HG03460 (cell line): ENCODE measurements around the gene HPCAL1.
"Not testable (repeated sequence)": the region's sequence is repeated elsewhere in the genome, so short reads cannot be mapped to it uniquely, and the experiment has no call there.

ENCODE experiments used
- ATAC-seq: cut with Tn5 transposase; IDR thresholded peaks from one replicate; pipeline ENCODE4 v1.9.1; 2021; ENCODE audit not compliant: unreplicated experiment

The HPCAL1 gene

DNA sequence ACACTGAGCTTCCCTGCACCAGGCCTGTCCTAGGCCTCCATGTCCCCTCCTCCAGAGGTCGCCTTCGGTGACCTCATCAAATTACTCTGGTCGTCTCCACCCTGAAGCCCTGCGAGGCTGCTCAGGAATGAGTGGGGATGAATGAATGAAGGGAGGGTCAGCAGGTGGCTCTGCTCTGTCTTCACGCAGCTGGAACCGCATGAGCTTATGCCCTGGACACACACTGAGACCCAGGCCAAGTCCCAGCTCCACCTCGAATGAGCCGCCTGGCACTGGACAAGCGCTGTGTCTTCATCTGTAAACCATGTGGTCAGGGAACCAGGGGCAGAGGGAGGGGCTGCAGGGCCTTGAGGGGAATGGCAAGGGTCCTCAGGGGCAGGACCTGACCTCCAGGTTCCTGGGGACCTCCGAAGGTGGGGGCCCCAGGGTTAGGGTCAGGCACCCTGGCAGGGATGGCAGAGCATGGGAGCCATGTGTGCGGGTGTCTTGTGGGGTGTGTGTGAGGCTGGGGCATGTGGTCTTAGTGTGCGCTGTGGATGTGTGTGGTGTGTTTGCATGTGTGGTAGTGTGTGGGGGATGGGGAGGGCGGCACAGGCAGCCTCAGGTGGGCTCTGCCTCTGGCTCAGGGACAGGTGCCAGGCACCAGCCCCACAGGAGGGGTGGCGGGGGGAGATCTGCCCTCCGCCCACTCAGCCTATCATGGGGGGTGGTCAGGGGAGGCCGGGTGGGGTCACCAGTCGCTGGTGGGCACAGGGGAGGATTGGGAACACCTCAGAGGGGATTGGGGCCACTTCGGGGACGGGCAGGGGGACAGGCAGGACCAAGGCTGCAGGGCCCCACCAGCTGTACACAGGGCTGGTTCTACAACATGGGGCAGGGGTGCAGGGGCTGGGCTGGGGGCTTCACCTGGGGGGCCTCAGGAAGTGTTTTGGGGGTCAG is 131.5 kb downstream of the HPCAL1 start:
- no peak for ATAC-seq

DNA sequence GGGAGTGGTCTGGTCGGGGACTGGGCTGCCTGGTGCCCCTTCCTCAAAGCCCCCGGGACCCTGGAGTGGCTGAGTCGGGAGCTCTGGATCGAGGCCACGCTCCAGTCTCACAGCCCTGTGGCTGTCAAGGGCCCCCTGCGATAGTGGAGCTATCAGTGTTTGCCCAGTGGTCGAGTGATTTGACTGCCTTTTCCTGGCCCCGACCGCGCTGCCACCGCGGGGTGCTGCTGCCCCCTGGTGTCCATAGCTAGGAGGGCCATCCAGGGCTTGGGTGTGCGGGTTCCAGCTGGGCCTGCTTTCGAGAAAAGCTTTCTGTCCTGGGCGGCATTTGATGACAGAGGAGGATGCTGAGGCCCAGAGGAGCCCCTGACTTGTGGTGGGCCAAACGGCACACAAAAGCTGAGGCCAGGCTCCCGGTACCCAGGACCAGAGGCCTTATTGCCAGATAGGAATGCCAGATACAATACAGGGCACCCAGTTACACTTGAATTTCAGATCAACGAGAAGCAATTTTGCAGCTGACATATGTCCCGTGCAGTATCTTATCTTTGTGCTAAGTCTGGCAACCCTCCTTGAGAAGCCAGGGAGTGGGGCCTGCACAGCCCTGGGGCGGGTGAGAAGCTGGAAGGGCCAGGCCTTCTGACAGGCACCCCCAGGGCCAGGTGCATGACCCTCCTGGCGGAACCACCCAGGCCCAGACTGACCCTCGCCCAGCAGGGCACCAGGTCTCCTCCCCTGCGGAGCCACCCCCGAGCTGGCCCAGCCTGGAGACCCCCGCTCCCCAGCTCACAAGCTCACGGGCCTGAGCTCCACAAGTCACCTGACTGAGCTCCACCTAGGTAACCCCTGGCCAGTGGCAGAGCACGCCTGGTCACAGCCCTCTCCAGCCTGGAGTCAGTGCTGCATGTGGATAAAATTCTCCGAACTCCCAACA is 132.4 kb downstream of the HPCAL1 start:
- ATAC-seq = peak; percentile 68

DNA sequence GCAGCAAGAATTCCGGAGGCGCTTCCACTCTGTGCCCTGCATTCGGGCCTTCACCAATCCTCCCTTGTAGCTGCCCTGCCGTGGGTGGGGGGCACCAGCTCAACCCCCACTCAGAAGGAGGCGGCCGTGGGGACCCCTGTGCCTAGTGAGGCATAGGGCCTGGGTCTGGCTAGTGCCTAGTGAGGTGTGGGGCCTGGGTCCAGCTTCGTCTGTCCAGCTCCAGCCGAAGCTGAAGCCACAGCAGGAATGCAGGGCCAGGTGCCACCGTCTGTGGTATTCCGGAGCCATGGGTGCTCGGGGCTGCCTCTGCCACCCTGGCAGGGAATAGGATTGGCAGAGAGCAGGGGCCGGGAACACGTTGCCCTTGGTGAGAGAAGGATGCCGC is 133.1 kb downstream of the HPCAL1 start:
- ATAC-seq = no peak

DNA sequence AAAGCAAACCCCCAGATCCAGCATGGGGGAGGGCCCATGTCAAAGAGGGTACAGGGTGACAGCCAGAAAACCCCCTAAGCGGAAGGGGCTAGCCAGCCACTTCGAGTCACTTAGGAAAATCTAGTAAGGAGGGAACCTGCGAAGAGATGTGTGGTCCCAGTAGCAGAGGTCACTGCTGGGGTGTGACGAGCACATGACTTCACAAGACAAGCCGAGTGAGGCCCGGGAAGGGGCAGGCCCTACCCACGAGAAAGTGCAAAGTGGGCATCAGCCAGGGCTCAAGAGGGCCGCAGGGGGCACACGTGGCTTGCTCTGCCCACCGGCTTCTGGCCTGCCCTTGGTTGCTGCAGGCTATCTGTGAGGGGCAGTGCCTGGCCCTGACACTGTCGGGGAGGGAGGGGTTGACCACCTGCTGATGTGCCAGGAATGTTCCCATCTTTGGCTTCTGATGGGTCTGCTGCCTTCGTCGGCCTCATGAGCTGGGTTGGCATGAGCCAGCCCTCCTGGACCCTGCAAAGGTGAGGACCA is 133.9 kb downstream of the HPCAL1 start:
- no peak for ATAC-seq

DNA sequence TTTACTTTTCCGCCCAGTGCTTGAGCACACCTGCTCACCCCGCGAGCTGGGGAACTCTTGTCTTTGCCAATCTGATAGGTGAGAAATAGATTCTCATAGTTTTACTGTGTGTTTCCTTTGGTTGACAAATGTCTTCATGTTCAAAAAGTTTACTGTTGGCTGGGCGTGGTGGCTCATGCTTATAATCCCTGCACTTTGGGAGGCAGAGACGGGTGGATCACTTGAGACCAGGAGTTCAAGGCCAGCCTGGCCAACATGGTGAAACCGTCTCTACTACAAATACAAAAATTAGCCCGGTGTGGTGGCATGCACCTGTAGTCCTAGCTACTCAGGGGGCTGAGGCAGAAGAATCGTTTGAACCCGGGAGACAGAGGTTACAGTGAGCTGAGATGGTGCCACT is 135.1 kb downstream of the HPCAL1 start:
- ATAC-seq = no peak

DNA sequence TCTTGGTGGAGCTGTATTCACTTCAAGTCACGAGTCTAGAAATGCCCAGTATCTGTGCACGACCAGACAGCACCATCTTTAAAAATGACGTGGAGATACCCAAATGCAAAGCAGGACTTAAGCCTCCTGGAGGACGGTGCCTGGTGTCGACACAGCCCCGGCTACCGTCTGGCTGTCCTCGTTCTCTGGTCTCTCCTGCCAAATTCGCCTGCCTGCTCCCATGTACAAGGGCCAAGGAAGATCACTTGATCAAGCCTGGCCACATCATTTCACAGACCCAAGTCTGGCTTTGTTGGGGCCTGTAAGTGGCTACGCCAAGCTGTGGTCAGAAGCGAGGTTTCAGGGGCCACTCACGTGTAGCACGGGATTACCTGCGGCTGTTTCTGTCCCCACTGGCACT is 136.0 kb downstream of the HPCAL1 start:
- ATAC-seq = no peak

DNA sequence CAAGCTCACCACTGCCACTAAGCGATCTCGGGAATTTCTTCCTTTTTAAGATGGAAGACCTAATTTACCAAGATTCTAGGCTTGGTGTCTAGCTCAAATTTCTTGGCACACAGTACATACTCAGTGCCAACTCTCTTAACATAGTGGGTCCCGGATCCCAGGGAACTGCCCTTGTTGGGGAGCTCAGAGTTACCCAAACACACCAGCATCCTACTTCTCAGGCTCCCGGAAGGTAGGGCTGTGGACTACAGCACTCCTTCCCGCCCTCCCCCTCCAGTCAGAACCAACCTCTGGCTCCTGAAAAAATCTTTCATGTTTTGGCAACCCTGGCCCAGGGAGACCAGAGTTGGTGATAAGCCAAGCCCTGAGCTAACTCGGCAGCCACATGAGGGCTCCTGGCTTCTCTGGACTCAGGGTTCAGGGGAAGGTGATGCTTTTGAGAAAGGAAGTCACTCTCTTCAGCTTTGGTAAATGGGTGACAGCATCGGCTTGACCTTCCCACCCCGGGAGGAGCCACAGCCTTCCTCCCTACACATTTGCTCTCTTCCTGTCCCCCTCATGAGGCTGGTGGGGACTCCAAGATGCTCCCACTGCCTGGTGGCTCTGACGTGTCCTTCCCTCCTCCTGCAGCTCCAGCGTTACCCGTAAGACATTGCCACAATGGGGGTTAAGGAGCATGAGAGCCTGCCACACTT is 136.6 kb downstream of the HPCAL1 start:
- no peak for ATAC-seq

DNA sequence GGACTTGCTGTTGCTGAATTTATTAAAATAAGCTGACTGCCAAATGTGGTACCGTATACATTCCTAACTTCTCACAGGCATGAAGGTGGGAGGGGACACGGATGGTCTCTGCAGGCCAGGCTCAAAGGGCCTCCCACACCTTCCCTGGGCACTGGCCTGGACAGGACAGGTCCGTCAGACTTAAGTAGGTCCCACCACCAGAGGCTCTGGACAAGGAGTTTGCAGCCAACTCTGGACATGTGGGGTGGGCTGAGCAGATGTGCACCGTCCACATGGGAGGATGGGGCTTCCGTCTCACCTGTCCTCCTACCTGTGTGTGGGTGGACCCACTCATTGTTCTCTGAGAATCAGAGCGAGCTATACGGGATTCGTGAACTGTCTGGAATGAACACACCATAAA is 137.3 kb downstream of the HPCAL1 start:
- ATAC-seq = no peak

DNA sequence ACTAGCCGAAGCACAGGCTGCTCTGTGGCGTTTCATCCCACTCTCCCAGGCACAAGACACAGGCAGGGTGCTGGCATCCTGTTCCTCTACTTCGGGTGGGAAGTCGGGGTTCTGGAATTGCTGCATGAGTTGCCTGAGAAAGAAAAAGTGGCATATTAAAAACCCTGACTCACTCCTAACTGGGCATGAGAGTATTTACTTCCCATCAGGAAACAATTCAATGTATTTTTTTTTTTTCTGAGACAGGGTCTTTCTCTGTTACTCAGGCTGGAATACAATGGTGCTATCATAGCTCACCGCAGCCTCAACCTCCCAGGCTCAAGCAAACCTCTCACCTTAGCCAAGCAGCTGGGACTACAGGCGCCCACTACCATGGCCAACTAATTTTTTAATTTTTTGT is 138.0 kb downstream of the HPCAL1 start:
- no peak for ATAC-seq

DNA sequence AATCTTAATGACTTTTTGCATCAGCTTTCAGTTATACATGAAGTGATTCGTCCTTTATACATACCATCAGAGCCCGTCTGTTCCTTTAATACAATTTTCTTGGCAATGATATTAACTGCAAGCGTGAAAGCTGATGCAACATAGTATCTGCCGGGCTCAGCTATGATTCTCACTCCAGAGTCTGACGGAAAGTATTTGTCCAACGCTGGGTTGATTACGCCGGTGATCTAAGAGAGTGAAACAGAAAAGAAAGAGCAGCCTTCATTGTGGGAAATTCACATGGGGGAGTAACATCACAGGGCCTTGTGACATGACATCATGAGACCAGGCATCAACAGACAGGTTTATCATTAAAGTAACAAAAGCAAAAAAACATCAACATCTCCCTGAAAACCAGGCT is 139.2 kb downstream of the HPCAL1 start:
- no peak for ATAC-seq

DNA sequence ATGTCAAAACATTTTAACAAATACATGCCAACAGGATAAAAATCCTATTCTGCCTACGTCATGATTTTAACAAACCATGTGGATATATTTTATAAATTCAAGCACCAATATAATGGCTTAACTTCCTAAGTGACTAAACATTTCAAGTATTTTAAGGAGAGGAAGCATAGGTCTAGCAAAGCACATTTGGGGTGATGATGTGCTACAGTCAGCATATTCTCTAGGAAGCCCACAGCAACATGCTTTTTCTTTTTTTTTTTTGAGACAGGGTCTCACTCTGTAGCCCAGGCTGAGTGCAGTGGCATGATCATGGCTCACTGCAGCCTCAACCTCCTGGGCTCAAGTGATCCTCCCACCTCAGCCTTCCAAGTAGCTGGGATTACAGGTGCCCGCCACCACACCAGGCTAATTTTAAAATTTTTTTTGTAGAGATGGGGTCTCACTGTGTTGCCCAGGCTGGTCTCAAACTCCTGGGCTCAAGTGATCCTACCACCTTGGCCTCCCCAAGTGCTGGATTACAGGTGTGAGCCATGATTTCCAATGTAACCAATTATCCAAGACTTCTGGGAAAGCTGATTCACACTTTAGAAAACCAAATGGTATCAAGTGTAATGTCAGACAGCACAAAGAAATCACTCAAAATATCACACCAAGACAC is 139.9 kb downstream of the HPCAL1 start:
- not testable (repeated sequence) for ATAC-seq

DNA sequence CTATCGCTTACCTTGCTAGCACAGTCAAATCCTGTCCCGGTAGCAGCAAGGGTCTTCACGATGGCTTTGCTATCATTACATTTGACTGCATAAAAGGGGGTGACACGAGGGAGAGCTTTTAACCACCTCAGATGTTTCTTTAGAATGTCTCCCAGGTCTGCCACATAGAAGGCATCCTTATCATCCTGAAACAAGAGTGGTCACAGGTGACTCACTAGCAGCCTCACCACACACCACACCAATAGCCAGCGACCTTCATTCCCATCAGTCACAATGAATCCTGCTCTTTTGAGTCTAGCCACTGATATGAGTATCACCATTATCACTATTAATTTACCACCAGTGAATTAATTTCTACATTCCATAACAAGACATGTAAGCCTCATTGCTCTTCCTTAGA is 141.8 kb downstream of the HPCAL1 start:
- no peak for ATAC-seq

DNA sequence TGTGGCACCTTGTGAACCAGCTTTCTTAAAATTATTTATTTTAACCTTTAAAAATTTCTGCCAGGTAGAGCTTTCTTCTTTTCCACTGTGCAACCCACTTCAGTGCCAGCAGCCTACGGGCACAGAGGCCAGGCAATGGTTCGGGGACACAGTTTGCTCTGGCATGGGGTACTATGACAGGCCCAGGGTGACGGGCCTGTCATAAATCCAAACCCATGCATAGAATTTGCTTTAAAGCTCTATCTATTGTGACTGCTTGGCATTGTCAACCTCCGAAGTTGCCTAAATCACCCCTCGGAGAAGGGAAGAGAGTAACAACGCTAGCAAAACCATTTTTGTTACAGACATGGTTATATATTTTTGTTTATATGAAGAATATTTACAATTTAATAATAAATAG is 143.9 kb downstream of the HPCAL1 start:
- no peak for ATAC-seq

DNA sequence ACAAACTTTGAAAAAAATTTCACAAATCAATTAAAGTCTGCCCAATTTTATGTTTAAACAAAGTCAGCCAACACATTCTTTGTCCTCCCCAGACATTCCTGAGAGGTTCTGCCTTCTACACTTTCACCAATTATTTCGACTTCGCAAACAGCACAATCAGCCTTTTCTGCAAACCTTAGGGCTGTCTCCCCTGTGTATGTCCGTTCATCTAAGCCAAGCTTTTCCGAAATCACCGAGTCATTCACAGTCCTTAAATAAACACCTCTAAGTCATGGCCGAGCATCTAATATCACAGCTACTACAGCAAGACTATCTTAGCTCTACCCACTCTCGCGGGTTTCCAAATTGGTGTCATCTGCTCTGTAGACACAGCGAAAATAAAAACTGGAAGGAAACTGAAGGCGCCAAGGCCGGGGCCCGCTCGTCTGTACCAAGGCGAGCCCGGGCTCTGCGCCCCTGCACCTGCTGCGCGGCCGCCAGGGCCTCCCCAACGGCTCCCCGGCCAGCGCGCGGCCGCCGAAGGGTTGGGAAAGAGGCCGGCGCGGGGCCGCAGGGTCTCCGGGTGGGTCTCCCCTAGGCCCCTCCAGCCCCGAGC is 144.7 kb downstream of the HPCAL1 start:
- peak; percentile 25 for ATAC-seq

DNA sequence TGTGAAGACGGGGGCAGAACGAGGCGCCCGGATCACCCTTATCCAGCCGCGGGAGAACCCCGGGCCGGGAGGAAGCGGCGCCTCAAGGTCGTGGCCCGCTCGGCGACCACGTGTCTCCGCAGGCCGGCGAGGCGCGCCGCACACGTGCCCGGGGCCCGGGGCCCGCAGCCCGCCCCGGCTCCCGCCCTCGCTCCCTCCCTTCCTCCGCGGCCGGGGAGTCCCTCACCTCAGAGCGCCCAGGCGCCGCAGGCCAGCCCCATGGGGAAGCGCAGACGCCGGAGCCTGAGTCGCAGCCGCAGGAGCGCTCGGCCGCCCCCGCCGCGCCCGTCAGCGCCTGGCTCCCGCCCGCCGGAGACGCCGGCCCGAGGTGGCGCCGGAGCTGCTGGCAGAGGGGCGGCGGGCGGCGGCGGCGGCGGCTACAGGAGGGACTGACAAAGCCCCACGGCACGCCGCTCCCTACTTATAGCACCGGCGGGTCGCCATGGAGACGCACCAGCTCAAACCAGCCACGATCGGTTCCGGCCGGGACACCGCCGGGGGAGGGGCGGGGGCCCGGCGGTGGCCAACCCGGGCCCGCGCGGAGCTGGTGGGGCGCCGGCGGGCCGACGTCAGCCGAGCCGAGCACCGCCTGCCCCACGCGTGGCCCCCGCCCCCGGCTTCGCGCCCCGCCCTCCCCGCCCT is 145.3 kb downstream of the HPCAL1 start, which contains the start of gene ODC1:
ODC1 (minus strand) TSS at position 433 of the 681 bp plus-strand sequence. CDS start 3,295 bp downstream, outside the sequence.
- peak; percentile 60 for ATAC-seq

DNA sequence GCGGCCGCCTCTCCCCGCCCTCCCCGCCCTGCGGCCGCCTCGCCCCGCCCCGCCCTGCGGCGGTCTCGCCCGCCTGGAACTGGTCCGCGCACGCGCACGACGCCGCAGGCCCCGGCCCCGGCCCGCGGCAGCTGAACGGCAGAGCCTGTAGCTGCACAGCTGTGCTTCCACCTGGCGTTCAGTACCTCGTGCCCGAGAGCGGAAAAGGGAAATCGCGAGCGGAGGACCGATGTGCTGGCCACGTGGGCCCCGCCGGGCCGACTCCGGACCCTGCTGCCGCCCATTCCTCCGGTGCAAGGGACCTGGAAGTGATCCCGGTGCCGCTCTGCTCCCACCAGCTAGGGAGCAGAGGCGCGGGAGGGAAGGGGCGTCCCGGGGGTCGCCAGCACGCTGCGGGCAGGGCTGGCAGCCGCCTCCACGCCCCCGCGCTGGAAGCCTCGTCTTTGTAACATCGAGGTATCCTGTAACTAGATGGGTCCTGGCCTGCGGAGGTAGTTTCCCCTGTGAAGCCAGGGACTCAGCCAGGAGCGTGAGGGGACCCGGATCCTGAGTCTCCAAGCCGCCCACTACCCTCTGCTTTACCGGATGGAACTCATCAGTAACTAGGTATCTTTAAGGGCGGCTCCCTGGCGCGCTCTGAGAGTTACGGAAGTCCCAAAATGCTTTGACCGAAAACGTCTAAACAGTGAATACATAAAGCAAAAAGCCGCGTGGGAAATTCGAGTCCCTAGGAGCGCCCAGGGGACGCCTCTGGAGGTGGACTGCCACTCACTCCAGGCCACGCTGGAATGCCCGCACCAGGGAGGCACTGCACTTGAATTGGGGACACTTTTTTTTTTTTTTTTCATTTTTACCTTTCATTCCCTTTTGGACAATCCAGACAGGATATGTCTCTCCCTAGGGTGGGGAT is 146.1 kb downstream of the HPCAL1 start:
- ATAC-seq = peak; percentile 58

DNA sequence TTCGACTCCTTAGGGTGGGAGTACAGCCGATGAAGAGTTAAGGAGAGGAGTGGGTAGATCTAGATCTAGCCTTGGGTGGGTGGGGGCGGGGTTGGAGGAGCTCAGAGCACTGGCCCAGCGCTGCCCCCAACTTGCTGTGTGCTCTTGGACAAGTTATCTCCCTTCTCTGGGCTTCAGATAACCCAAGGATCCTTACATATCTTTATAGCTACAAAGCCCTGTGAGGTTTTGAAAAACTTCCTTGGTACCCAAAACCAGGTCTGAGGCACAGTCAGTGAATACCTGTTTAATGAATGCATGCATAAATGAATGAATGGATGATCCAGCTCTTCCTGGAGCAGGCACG is 146.8 kb downstream of the HPCAL1 start:
- ATAC-seq = no peak
